DND-41 (cell line): ENCODE results near the gene SRP14.

Experiments used
- CTCF ChIP-seq: IDR thresholded peaks from 2 replicates; pipeline ENCODE4 v1.5.1; 2012; ENCODE audit warnings: borderline replicate concordance, low read length, moderate library complexity, mild to moderate bottlenecking; ENCODE audit not compliant: poor library complexity, severe bottlenecking; ENCODE audit errors: extremely low read depth
- EZH2 ChIP-seq: IDR thresholded peaks from 3 replicates; pipeline ENCODE4 v1.6.1; 2012; ENCODE audit warnings: borderline replicate concordance, low read depth, mild to moderate bottlenecking, moderate library complexity, low read length, inconsistent platforms; ENCODE audit not compliant: severe bottlenecking

- TF ChIP-seq CTCF = no peak
- no peak for TF ChIP-seq EZH2
Measured at GRCh38 chr15:40080847-40081246, 41.9 kb upstream of the SRP14 start.
